ENCODE data around the gene CDH23. TPM values are rescaled to one million over a fixed set of nuclear protein-coding genes. Genes with fewer than 3 reads are reported as not detected.

The CDH23 gene
- total RNA-seq, 1 experiment from 2014 or later: 7.8 TPM

GRCh38 chr10:71554671-71555070, 158.0 kb downstream of the CDH23 start:
- BruUV-seq (replicated peaks): no TSS peak

GRCh38 chr10:71555087-71555723, 158.5 kb downstream of the CDH23 start:
- no peak overlapping the region for H2AFZ ChIP-seq
- ChIA-PET CTCF (interaction anchor here (0.6 kb wide), 1 partner anchor 178 kb away, joined by 4 read pairs; no protein-coding TSS in a partner anchor), POLR2A (ENCODE audit: unreplicated experiment) (no interaction called here)
- BruUV-seq (replicated peaks): no TSS peak
- intact Hi-C loops (cut with micrococcal nuclease; ENCODE audit: unreplicated experiment): no loop called here
- no peaks in the 10 kb centered on the region for H3K27me3 ChIP-seq (ENCODE audit: insufficient read depth, low read depth)
- no peaks in the 10 kb centered on the region for H3K36me3 ChIP-seq (ENCODE audit: low read depth)
- no peaks in the 10 kb centered on the region for H3K9me3 ChIP-seq (ENCODE audit: insufficient read depth, low read depth)
- H3K79me2 ChIP-seq (ENCODE audit: low read depth): no peaks in the 10 kb centered on the region
- no peak overlapping the region for H3K27ac ChIP-seq
- no peaks in the 10 kb centered on the region for H3K4me1 ChIP-seq (replicated peaks; ENCODE audit: insufficient read depth)
- TF ChIP-seq EZH2 (IDR thresholded peaks at IDR 0.05; ENCODE audit: low read depth) (no peak), CTCF (conservative IDR thresholded peaks at IDR 0.05) (no peak)
- H3F3A ChIP-seq (ENCODE audit: insufficient read depth, low read depth): no peaks in the 10 kb centered on the region
- no peak overlapping the region for H3K4me3 ChIP-seq
- no peak for DNase-seq
- no peaks in the 10 kb centered on the region for H3K9me2 ChIP-seq (ENCODE audit: insufficient read depth)
- H4K20me1 ChIP-seq (ENCODE audit: insufficient read depth): no peaks in the 10 kb centered on the region
- no peak overlapping the region for H3K4me2 ChIP-seq

More at GRCh38 chr10:71554671-71555070, 158.0 kb downstream of the CDH23 start:
- DNase-seq: no peak
- H3K27me3 ChIP-seq (ENCODE audit: insufficient read depth, low read depth): no peaks in the 10 kb centered on the region
- intact Hi-C loops (cut with micrococcal nuclease; ENCODE audit: unreplicated experiment): no loop called here
- H3F3A ChIP-seq (ENCODE audit: insufficient read depth, low read depth): no peaks in the 10 kb centered on the region
- no peaks in the 10 kb centered on the region for H4K20me1 ChIP-seq (ENCODE audit: insufficient read depth)
- no peak overlapping the region for H2AFZ ChIP-seq
- H3K4me1 ChIP-seq (replicated peaks; ENCODE audit: insufficient read depth): no peaks in the 10 kb centered on the region
- H3K4me2 ChIP-seq: no peak overlapping the region
- ChIA-PET CTCF (no interaction called here), POLR2A (ENCODE audit: unreplicated experiment) (no interaction called here)
- TF ChIP-seq EZH2 (IDR thresholded peaks at IDR 0.05; ENCODE audit: low read depth) (no peak), CTCF (conservative IDR thresholded peaks at IDR 0.05) (no peak)
- H3K27ac ChIP-seq: no peak overlapping the region
- H3K9me2 ChIP-seq (ENCODE audit: insufficient read depth): no peaks in the 10 kb centered on the region
- H3K36me3 ChIP-seq (ENCODE audit: low read depth): no peaks in the 10 kb centered on the region
- H3K9me3 ChIP-seq (ENCODE audit: insufficient read depth, low read depth): no peaks in the 10 kb centered on the region
- H3K4me3 ChIP-seq: no peak overlapping the region
- no peaks in the 10 kb centered on the region for H3K79me2 ChIP-seq (ENCODE audit: low read depth)

- no TSS peak for BruUV-seq (replicated peaks)
- H3K27me3 ChIP-seq (ENCODE audit: insufficient read depth, low read depth): no peaks in the 10 kb centered on the region
- ChIA-PET POLR2A (ENCODE audit: unreplicated experiment) (no interaction called here), CTCF (interaction anchor here (0.6 kb wide), 1 partner anchor 178 kb away, joined by 4 read pairs; no protein-coding TSS in a partner anchor)
- no peaks in the 10 kb centered on the region for H3K36me3 ChIP-seq (ENCODE audit: low read depth)
- no peak overlapping the region for H3K27ac ChIP-seq
- no peak overlapping the region for H3K4me2 ChIP-seq
- H3K79me2 ChIP-seq (ENCODE audit: low read depth): no peaks in the 10 kb centered on the region
- H3K9me2 ChIP-seq (ENCODE audit: insufficient read depth): no peaks in the 10 kb centered on the region
- no peaks in the 10 kb centered on the region for H3K9me3 ChIP-seq (ENCODE audit: insufficient read depth, low read depth)
- no peaks in the 10 kb centered on the region for H3F3A ChIP-seq (ENCODE audit: insufficient read depth, low read depth)
- intact Hi-C loops (cut with micrococcal nuclease; ENCODE audit: unreplicated experiment): no loop called here
- no peak for DNase-seq
- no peak overlapping the region for H3K4me3 ChIP-seq
- TF ChIP-seq EZH2 (IDR thresholded peaks at IDR 0.05; ENCODE audit: low read depth) (no peak), CTCF (conservative IDR thresholded peaks at IDR 0.05) (no peak)
- H3K4me1 ChIP-seq (replicated peaks; ENCODE audit: insufficient read depth): no peaks in the 10 kb centered on the region
- no peak overlapping the region for H2AFZ ChIP-seq
- H4K20me1 ChIP-seq (ENCODE audit: insufficient read depth): no peaks in the 10 kb centered on the region
Observed at GRCh38 chr10:71555724-71556119, 159.0 kb downstream of the CDH23 start.
